GM18868 (cell line): Measurements from ENCODE around the gene THAP11.
"Not testable (repeated sequence)": the region's sequence is repeated elsewhere in the genome, so short reads cannot be mapped to it uniquely, and the experiment has no call there.

Source experiments
- ATAC-seq: cut with Tn5 transposase; IDR thresholded peaks from one replicate; pipeline ENCODE4 v1.9.1; 2021; ENCODE audit warnings: mild to moderate bottlenecking, moderate library complexity; ENCODE audit not compliant: unreplicated experiment

The THAP11 gene

GRCh38 chr16:67834242-67834614, 7.9 kb upstream of the THAP11 start:
- no peak for ATAC-seq

GRCh38 chr16:67837190-67837589, 4.9 kb upstream of the THAP11 start:
- ATAC-seq: not testable (repeated sequence)

GRCh38 chr16:67837811-67838210, 4.3 kb upstream of the THAP11 start:
- no peak for ATAC-seq

GRCh38 chr16:67841198-67841815, 813 bp upstream of the THAP11 start:
- no peak for ATAC-seq

- ATAC-seq: peak; percentile 6
These were observed 606 bp downstream of the THAP11 start for GRCh38 chr16:67842509-67843342.

- no peak for ATAC-seq
These were observed 1.2 kb downstream of the THAP11 start for GRCh38 chr16:67843343-67843765.

GRCh38 chr16:67844497-67844896, 2.4 kb downstream of the THAP11 start:
- ATAC-seq: no peak

- ATAC-seq: no peak
These were observed 3.4 kb downstream of the THAP11 start for GRCh38 chr16:67845291-67846062.

GRCh38 chr16:67846063-67846319, 3.9 kb downstream of the THAP11 start:
- ATAC-seq: no peak

GRCh38 chr16:67846320-67847063, 4.4 kb downstream of the THAP11 start, which contains the start of gene NUTF2:
TSS of gene NUTF2 (plus strand) at chr16:67846933. CDS start at chr16:67865131, 18,198 bp downstream.
- peak; percentile 62 for ATAC-seq

- ATAC-seq: peak; percentile 39
These were observed 5.1 kb downstream of the THAP11 start, which contains the start of gene CENPT for GRCh38 chr16:67847064-67847861. TSS of gene CENPT (minus strand) at chr16:67847693. CDS start at chr16:67833859, 13,834 bp downstream.

GRCh38 chr16:67848118-67848517, 6.0 kb downstream of the THAP11 start:
- ATAC-seq: no peak

GRCh38 chr16:67853670-67854069, 11.6 kb downstream of the THAP11 start:
- ATAC-seq: no peak

GRCh38 chr16:67855789-67856188, 13.7 kb downstream of the THAP11 start:
- ATAC-seq: no peak

- no peak for ATAC-seq
These were observed 14.9 kb downstream of the THAP11 start for GRCh38 chr16:67856927-67857546.

GRCh38 chr16:67857547-67858233, 15.6 kb downstream of the THAP11 start:
- ATAC-seq: no peak

- ATAC-seq: no peak
These were observed 16.4 kb downstream of the THAP11 start for GRCh38 chr16:67858500-67858899.

- ATAC-seq: no peak
These were observed 18.7 kb downstream of the THAP11 start for GRCh38 chr16:67860589-67861398.
